Measurements from ENCODE around the gene MGAT2.

- TF ChIP-seq CTCF (conservative IDR thresholded peaks at IDR 0.05 in 1 of 2, IDR thresholded peaks at IDR 0.05 in 1 of 2; ENCODE audit: extremely low read depth in 1 of 2, insufficient read depth in 1 of 2, low read depth in 1 of 2, low read length in 2 of 2) = no peak
- no peak for TF ChIP-seq EZH2 (IDR thresholded peaks at IDR 0.05; ENCODE audit: borderline replicate concordance, low read length)
These were observed 14.1 kb downstream of the MGAT2 start, which contains the start of gene DNAAF2 for GRCh38 chr14:49634547-49635334.
